SK-N-SH (cell line): Measurements from ENCODE around the gene MAP6D1. TPM values are rescaled to one million over a fixed set of nuclear protein-coding genes. Genes with fewer than 3 reads are reported as not detected.
"Not testable (repeated sequence)": the region's sequence is repeated elsewhere in the genome, so short reads cannot be mapped to it uniquely, and the experiment has no call there.

ENCODE experiments used
- CTCF ChIA-PET: fragments of 300-600, 350-600 bp; formaldehyde crosslinking; extraction: SDS; loops from one replicate; lab custom pipeline; 2021; lab: Yijun Ruan, JAX
- POLR2A ChIA-PET: fragments of 350-600 bp; sonication (Branson Sonifier 250); formaldehyde crosslinking; extraction: SDS; loops from one replicate; lab custom pipeline; 2020; ENCODE audit warnings: antibody characterized with exemption, inconsistent platforms; lab: Yijun Ruan, JAX
- DNase-seq: peaks from one replicate; pipeline ENCODE4 v3.0.0; 2012
- H2AFZ ChIP-seq: fragments of 200-600 bp; sonication (generic); 2 replicates; pipeline ENCODE4 v1.8.1; 2016; ENCODE audit warnings: antibody characterized with exemption, mild to moderate bottlenecking, low read depth
- H3F3A ChIP-seq: fragments of 200-600 bp; sonication (generic); replicated peaks from 2 replicates; pipeline ENCODE3; 2016; ENCODE audit warnings: antibody characterized with exemption, mild to moderate bottlenecking; ENCODE audit not compliant: insufficient read depth
- H3K27ac ChIP-seq, 2 experiments: fragments of 200-500 bp in 1 of 2; fragments of 200-600 bp in 1 of 2; sonication (Bioruptor generic) in 1 of 2; sonication (generic), shearing (Covaris generic) in 1 of 2; 2 replicates each; pipeline versions ENCODE4 v1.5.1 to v1.6.1; 2014 to 2016; ENCODE audit warnings: low read depth in 2 of 2, inconsistent platforms in 1 of 2, low read length in 1 of 2, mild to moderate bottlenecking in 1 of 2, mixed read lengths in 1 of 2
- H3K27me3 ChIP-seq: fragments of 200-600 bp; sonication (generic), shearing (Covaris generic); 2 replicates; pipeline ENCODE4 v1.6.1; 2016; ENCODE audit warnings: mixed run types; ENCODE audit not compliant: insufficient read depth
- H3K36me3 ChIP-seq, 2 experiments: fragments of 200-500 bp in 1 of 2; fragments of 200-600 bp in 1 of 2; sonication (Bioruptor generic) in 1 of 2; sonication (generic) in 1 of 2; replicated peaks in 1 of 2; 2 replicates each; pipeline versions ENCODE3 to v1.5.1; 2014 to 2016; ENCODE audit warnings: low read length in 1 of 2, mild to moderate bottlenecking in 1 of 2; ENCODE audit not compliant: insufficient read depth in 2 of 2, control insufficient read depth in 1 of 2
- H3K4me1 ChIP-seq, 2 experiments: fragments of 200-500 bp in 1 of 2; fragments of 200-600 bp in 1 of 2; sonication (Bioruptor generic) in 1 of 2; sonication (generic), shearing (Covaris generic) in 1 of 2; 2 replicates each; pipeline versions ENCODE4 v1.5.1 to v1.6.1; 2014 to 2016; ENCODE audit warnings: low read depth in 1 of 2, low read length in 1 of 2, mixed run types in 1 of 2; ENCODE audit not compliant: insufficient read depth in 2 of 2, control insufficient read depth in 1 of 2
- H3K4me2 ChIP-seq: fragments of 200-600 bp; sonication (generic), shearing (Covaris generic); 2 replicates; pipeline ENCODE4 v1.6.1; 2017; ENCODE audit warnings: mixed run types
- H3K4me3 ChIP-seq, 2 experiments: fragments of 200-500 bp in 1 of 2; fragments of 200-600 bp in 1 of 2; sonication (Bioruptor generic) in 1 of 2; sonication (generic), shearing (Covaris generic) in 1 of 2; 2 replicates each; pipeline versions ENCODE4 v1.5.1 to v1.8.1; 2014 to 2016; ENCODE audit warnings: low read depth in 2 of 2, inconsistent platforms in 1 of 2, low read length in 1 of 2, mild to moderate bottlenecking in 1 of 2, mixed read lengths in 1 of 2, moderate library complexity in 1 of 2
- H3K79me2 ChIP-seq: fragments of 200-600 bp; sonication (generic); 2 replicates; pipeline ENCODE4 v1.8.1; 2017; ENCODE audit warnings: mild to moderate bottlenecking; ENCODE audit not compliant: insufficient read depth
- H3K9ac ChIP-seq: fragments of 200-600 bp; sonication (generic); 2 replicates; pipeline ENCODE4 v1.6.1; 2017; ENCODE audit warnings: mixed run types
- H3K9me2 ChIP-seq: fragments of 200-600 bp; sonication (generic); 2 replicates; pipeline ENCODE4 v1.6.1; 2017; ENCODE audit warnings: mixed run types
- H3K9me3 ChIP-seq: fragments of 200-600 bp; sonication (generic); 2 replicates; pipeline ENCODE4 v1.6.1; 2017; ENCODE audit warnings: mixed run types, mild to moderate bottlenecking, moderate library complexity
- H4K20me1 ChIP-seq: fragments of 200-600 bp; sonication (generic); 2 replicates; pipeline ENCODE4 v1.6.1; 2017; ENCODE audit warnings: mild to moderate bottlenecking, mixed run types; ENCODE audit not compliant: insufficient read depth
- CHD2 ChIP-seq: fragments of 150-350 bp; IDR thresholded peaks from 2 replicates; pipeline ENCODE4 v1.6.1; 2018; ENCODE audit warnings: low read length; ENCODE audit not compliant: partially characterized antibody
- ELF1 ChIP-seq: IDR thresholded peaks from 2 replicates; pipeline ENCODE4 v1.4.0; 2012
- EZH2phosphoT487 ChIP-seq: fragments of 200-600 bp; sonication (generic); IDR thresholded peaks from 2 replicates; pipeline ENCODE4 v1.6.1; 2017; ENCODE audit warnings: low read depth, mixed run types, mild to moderate bottlenecking, antibody characterized with exemption, moderate library complexity, borderline replicate concordance
- FOSL2 ChIP-seq: IDR thresholded peaks from 2 replicates; pipeline ENCODE4 v1.4.0; 2012; ENCODE audit warnings: low read depth, mild to moderate bottlenecking, moderate library complexity, borderline replicate concordance
- FOXM1 ChIP-seq: IDR thresholded peaks from 2 replicates; pipeline ENCODE4 v1.4.0; 2012; ENCODE audit warnings: low read depth, mild to moderate bottlenecking
- GABPA ChIP-seq: IDR thresholded peaks from 2 replicates; pipeline ENCODE4 v1.4.0; 2012; ENCODE audit warnings: low read depth, mild to moderate bottlenecking
- GATA2 ChIP-seq: sonication (generic); formaldehyde crosslinking; IDR thresholded peaks from 2 replicates; pipeline ENCODE4 v1.5.0; 2020; ENCODE audit warnings: mild to moderate bottlenecking, missing genetic modification reagents
- MAX ChIP-seq: IDR thresholded peaks from 2 replicates; pipeline ENCODE4 v1.4.0; 2012; ENCODE audit warnings: low read depth
- NFIC ChIP-seq: IDR thresholded peaks from 2 replicates; pipeline ENCODE4 v1.4.0; 2012; ENCODE audit warnings: borderline replicate concordance
- RCOR1 ChIP-seq: fragments of 150-350 bp; IDR thresholded peaks from 2 replicates; pipeline ENCODE4 v1.6.1; 2017; ENCODE audit warnings: antibody characterized with exemption, low read length
- SIN3A ChIP-seq: IDR thresholded peaks from 2 replicates; pipeline ENCODE4 v1.6.1; 2012; ENCODE audit warnings: low read depth, mild to moderate bottlenecking, low read length, moderate library complexity, borderline replicate concordance
- TAF1 ChIP-seq: IDR thresholded peaks from 2 replicates; pipeline ENCODE4 v1.6.1; 2012; ENCODE audit warnings: low read depth, mild to moderate bottlenecking, low read length, moderate library complexity, borderline replicate concordance
- TCF12 ChIP-seq: IDR thresholded peaks from 2 replicates; pipeline ENCODE4 v1.4.0; 2012
- YY1 ChIP-seq: IDR thresholded peaks from 2 replicates; pipeline ENCODE4 v1.4.0; 2012; ENCODE audit warnings: low read depth, mild to moderate bottlenecking
- ZBTB33 ChIP-seq: IDR thresholded peaks from 2 replicates; pipeline ENCODE4 v1.4.0; 2012; ENCODE audit warnings: low read depth, borderline replicate concordance
- WGBS: methylation state at CpG from one replicate; pipeline ENCODE4 v1.1.6; 2017; ENCODE audit warnings: low lambda C conversion rate; 5-methylcytosine and 5-hydroxymethylcytosine counted together
- polyA plus RNA-seq, 3 experiments: library from polyadenylated mRNA; depleted of rRNA; stranded (reverse); fragments of >200 nt; gene quantifications; 2 replicates each; pipeline ENCODE4 v1.2.3, GENCODE V29; 2012
- TF ChIP-seq, protein P1 (sequence below): fragments of 150-350 bp; IDR thresholded peaks from 2 replicates; pipeline ENCODE4 v1.6.1; 2016; ENCODE audit warnings: mild to moderate bottlenecking, low read depth, low read length
- TF ChIP-seq, protein P2 (sequence below): fragments of 150-350 bp; IDR thresholded peaks from 2 replicates; pipeline ENCODE4 v1.6.1; 2017; ENCODE audit warnings: antibody characterized with exemption, low read length, low read depth, borderline replicate concordance
- TF ChIP-seq, protein P3 (sequence below): IDR thresholded peaks from 2 replicates; pipeline ENCODE4 v1.6.1; 2012; ENCODE audit warnings: mild to moderate bottlenecking, low read depth, low read length, moderate library complexity

MAP6D1 gene
- polyA plus RNA-seq, 1 of the 3 experiments (the other 2 are of a cell fraction), result 2.6 TPM

GRCh38 chr3:183777016-183777618, 48.3 kb downstream of the MAP6D1 start:
- peaks cover 67 to 73% of the 10 kb centered on the region in 2 experiments for H3K36me3 ChIP-seq
- no peak for DNase-seq
- H3K9me2 ChIP-seq, result no peaks in the 10 kb centered on the region
- TF ChIP-seq, protein P1, sequence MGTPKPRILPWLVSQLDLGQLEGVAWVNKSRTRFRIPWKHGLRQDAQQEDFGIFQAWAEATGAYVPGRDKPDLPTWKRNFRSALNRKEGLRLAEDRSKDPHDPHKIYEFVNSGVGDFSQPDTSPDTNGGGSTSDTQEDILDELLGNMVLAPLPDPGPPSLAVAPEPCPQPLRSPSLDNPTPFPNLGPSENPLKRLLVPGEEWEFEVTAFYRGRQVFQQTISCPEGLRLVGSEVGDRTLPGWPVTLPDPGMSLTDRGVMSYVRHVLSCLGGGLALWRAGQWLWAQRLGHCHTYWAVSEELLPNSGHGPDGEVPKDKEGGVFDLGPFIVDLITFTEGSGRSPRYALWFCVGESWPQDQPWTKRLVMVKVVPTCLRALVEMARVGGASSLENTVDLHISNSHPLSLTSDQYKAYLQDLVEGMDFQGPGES, result no peak
- no peak for TF ChIP-seq TAF1
- TF ChIP-seq, protein P2, sequence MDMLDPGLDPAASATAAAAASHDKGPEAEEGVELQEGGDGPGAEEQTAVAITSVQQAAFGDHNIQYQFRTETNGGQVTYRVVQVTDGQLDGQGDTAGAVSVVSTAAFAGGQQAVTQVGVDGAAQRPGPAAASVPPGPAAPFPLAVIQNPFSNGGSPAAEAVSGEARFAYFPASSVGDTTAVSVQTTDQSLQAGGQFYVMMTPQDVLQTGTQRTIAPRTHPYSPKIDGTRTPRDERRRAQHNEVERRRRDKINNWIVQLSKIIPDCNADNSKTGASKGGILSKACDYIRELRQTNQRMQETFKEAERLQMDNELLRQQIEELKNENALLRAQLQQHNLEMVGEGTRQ, result no peak
- no peak for TF ChIP-seq GABPA
- no peak for TF ChIP-seq ELF1
- no peak for TF ChIP-seq EZH2phosphoT487
- TF ChIP-seq TCF12, result no peak
- no peak for TF ChIP-seq SIN3A
- TF ChIP-seq FOSL2, result no peak
- TF ChIP-seq MAX, result no peak
- TF ChIP-seq GATA2 (CRISPR knock-in tag), result no peak
- TF ChIP-seq YY1, result no peak
- TF ChIP-seq, protein P3, sequence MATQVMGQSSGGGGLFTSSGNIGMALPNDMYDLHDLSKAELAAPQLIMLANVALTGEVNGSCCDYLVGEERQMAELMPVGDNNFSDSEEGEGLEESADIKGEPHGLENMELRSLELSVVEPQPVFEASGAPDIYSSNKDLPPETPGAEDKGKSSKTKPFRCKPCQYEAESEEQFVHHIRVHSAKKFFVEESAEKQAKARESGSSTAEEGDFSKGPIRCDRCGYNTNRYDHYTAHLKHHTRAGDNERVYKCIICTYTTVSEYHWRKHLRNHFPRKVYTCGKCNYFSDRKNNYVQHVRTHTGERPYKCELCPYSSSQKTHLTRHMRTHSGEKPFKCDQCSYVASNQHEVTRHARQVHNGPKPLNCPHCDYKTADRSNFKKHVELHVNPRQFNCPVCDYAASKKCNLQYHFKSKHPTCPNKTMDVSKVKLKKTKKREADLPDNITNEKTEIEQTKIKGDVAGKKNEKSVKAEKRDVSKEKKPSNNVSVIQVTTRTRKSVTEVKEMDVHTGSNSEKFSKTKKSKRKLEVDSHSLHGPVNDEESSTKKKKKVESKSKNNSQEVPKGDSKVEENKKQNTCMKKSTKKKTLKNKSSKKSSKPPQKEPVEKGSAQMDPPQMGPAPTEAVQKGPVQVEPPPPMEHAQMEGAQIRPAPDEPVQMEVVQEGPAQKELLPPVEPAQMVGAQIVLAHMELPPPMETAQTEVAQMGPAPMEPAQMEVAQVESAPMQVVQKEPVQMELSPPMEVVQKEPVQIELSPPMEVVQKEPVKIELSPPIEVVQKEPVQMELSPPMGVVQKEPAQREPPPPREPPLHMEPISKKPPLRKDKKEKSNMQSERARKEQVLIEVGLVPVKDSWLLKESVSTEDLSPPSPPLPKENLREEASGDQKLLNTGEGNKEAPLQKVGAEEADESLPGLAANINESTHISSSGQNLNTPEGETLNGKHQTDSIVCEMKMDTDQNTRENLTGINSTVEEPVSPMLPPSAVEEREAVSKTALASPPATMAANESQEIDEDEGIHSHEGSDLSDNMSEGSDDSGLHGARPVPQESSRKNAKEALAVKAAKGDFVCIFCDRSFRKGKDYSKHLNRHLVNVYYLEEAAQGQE, result no peak
- TF ChIP-seq CHD2, result no peak
- TF ChIP-seq RCOR1, result no peak
- no peak for TF ChIP-seq FOXM1
- TF ChIP-seq ZBTB33, result no peak
- no peak for TF ChIP-seq NFIC
- H3K4me2 ChIP-seq, result no peak overlapping the region
- H3F3A ChIP-seq, result peaks cover 8% of the 10 kb centered on the region
- H3K9me3 ChIP-seq, result no peaks in the 10 kb centered on the region
- H2AFZ ChIP-seq, result no peak overlapping the region
- H4K20me1 ChIP-seq, result no peaks in the 10 kb centered on the region
- H3K4me3 ChIP-seq, result no peak overlapping the region
- ChIA-PET POLR2A (no interaction called here), CTCF (interaction anchor here (1.7 kb wide), 1 partner anchor 10 kb away, joined by 10 read pairs; no protein-coding TSS in a partner anchor)
- no peaks in the 10 kb centered on the region; a peak in 1 of 4 replicates for H3K4me1 ChIP-seq
- 91% methylated on average over 4 of the region's 4 CpGs for WGBS
- H3K27me3 ChIP-seq, result no peaks in the 10 kb centered on the region
- no peak overlapping the region for H3K9ac ChIP-seq
- H3K79me2 ChIP-seq, result peaks cover 4% of the 10 kb centered on the region; the same call in 1 of the 2 replicates
- no peak overlapping the region for H3K27ac ChIP-seq

DNA sequence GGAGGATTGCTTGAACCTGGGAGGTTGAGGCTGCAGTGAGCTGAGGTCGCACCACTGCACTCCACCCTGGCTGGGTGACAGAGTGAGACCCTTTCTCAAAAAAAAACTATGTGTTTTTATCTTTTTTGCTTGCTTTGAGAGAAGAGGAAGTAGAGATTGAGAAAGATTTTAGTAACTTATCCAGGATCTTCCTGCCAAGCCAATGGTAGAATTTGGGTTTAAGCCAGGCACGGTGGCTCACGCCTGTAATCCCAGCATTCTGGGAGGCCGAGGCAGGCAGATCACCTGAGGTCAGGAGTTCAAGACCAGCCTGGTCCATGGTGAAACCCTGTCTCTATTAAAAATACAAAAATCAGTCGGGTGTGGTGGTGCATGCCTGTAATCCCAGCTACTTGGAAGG, 48.9 kb downstream of the MAP6D1 start:
- H3K4me2 ChIP-seq, H3K9me2 ChIP-seq, H3K4me1 ChIP-seq, H3K4me3 ChIP-seq, H2AFZ ChIP-seq, H3K27ac ChIP-seq, H3K79me2 ChIP-seq, POLR2A ChIA-PET, H4K20me1 ChIP-seq, H3K9ac ChIP-seq, H3K9me3 ChIP-seq, H3F3A ChIP-seq, DNase-seq, H3K27me3 ChIP-seq: not testable (repeated sequence)
- peaks cover 68 to 76% of the 10 kb centered on the region in 2 experiments for H3K36me3 ChIP-seq
- WGBS, result 96% methylated on average over 5 of the region's 5 CpGs
- CTCF ChIA-PET, result interaction anchor here (1.1 to 1.7 kb wide), 2 partner anchors 9 to 297 kb away, joined by 3 to 10 read pairs; no protein-coding TSS in a partner anchor
